ENCODE measurements around the gene ACSL3. TPM values are rescaled to one million over a fixed set of nuclear protein-coding genes. Genes with fewer than 3 reads are reported as not detected.

ACSL3 gene
- total and polyA plus RNA-seq, 2 donors (not counting 3 experiments of a cell fraction or from before 2014, with no cell fraction given) = 58.7 to 139 TPM

DNA sequence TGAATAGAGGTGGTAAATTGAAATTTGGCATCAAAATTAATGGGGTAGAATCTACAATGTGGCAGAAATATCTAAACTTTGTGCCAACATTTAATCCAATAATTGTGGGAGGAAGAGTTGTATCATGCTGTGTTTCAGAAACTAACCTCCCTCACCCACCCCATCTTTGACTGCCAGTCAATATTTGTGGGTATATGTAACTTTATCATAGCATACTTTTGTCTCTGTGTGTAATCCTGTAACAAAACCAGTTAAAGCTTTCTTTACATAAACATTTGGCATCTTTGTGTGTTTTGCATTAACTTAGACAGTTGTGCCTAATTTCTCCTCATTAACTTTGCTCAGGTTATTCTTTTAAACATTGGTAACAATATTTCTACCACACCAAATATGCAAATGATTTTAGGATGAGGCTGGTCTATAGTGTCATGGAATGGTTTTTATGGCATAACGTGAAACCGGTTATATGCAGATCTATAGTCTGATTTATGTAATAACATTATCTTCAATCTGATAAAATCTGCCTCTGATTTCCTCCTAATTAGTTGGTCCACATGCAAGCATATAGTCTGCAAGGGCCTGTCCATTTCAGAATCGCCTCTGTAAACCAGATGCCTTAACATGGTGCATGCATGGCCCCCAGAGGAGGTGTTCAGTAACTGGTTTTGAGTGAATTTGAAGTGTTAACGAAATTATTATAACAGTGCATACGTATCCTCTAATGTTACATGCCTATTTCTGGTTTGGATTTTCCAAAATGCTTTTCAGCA lies 84.3 kb downstream of the ACSL3 start:
- H4K20me1 ChIP-seq (replicated peaks; ENCODE audit: control insufficient read depth, extremely low read depth, insufficient read depth, low read length) = no peaks in the 10 kb centered on the region
- intact Hi-C loops (cut with micrococcal nuclease) (no loop called here), dilution Hi-C loops (cut with MboI; ENCODE audit: extremely low pct_ligation_motif_present, low sequenced_read_pairs) (no loop called here)
- ChIA-PET CTCF (interaction anchor here (1.8 to 2.0 kb wide), 3 partner anchors 14 to 254 kb away, joined by 6 to 7 read pairs (median 6); no protein-coding TSS in a partner anchor), POLR2A (no interaction called here)
- no peaks in the 10 kb centered on the region for H3K79me2 ChIP-seq (ENCODE audit: control insufficient read depth, insufficient read depth, low read length)
- H3K9ac ChIP-seq (replicated peaks; ENCODE audit: extremely low read depth, insufficient read depth, low read length) = no peak overlapping the region
- H2AFZ ChIP-seq (ENCODE audit: low read depth, low read length) = no peak overlapping the region
- FAIRE-seq (no peak), DNase-seq (ENCODE audit: low read depth, low spot score) (no peak)
- H3K9me1 ChIP-seq (replicated peaks; ENCODE audit: control insufficient read depth, extremely low read depth, insufficient read depth, low read length) = no peaks in the 10 kb centered on the region
- peaks cover under 1% of the 10 kb centered on the region for H3K4me1 ChIP-seq (ENCODE audit: control insufficient read depth, extremely low read depth, insufficient read depth, low read length)
- no peaks in the 10 kb centered on the region for H3K27me3 ChIP-seq (ENCODE audit: control insufficient read depth in 2 of 2, insufficient read depth in 2 of 2, low read length in 2 of 2)
- no peak overlapping the region for H3K27ac ChIP-seq (ENCODE audit: insufficient read depth, low read depth, low read length)
- no peak overlapping the region for H3K4me2 ChIP-seq (ENCODE audit: insufficient read depth, low read length)
- no peak overlapping the region for H3K4me3 ChIP-seq (replicated peaks in 1 of 3; ENCODE audit: insufficient read depth in 1 of 3, low read depth in 1 of 3, low read length in 3 of 3)
- no TSS peak for BruUV-seq (replicated peaks)
- no peaks in the 10 kb centered on the region for H3K36me3 ChIP-seq (ENCODE audit: control insufficient read depth in 2 of 2, extremely low read depth in 1 of 2, insufficient read depth in 2 of 2, low read length in 2 of 2)
- no peak for TF ChIP-seq MAX (IDR thresholded peaks at IDR 0.05; ENCODE audit: insufficient read depth, insufficient read length)
- no peak for TF ChIP-seq JUN (IDR thresholded peaks at IDR 0.05; ENCODE audit: borderline replicate concordance, insufficient read depth, insufficient read length, low read depth)
- TF ChIP-seq EZH2 (IDR thresholded peaks at IDR 0.05; ENCODE audit: borderline replicate concordance, low read depth, low read length, severe bottlenecking) = no peak
- no peak for TF ChIP-seq POLR2A (IDR thresholded peaks at IDR 0.05; ENCODE audit: low read depth, low read length)
- no peak for TF ChIP-seq POLR2AphosphoS5 (IDR thresholded peaks at IDR 0.05; ENCODE audit: insufficient read depth, low read depth, low read length)
- TF ChIP-seq CTCF (IDR thresholded peaks at IDR 0.05; ENCODE audit: extremely low read depth in 1 of 2, insufficient read depth in 1 of 2, low read depth in 1 of 2, low read length in 2 of 2) = no peak
- TF ChIP-seq MYC (IDR thresholded peaks at IDR 0.05; ENCODE audit: low read depth, low read length) = no peak
- TF ChIP-seq FOS (IDR thresholded peaks at IDR 0.05; ENCODE audit: borderline replicate concordance, insufficient read depth, low read length) = no peak
- TF ChIP-seq GATA2 (IDR thresholded peaks at IDR 0.05; ENCODE audit: insufficient read depth, insufficient read length, low read depth, low read length) = no peak
- H3K9me3 ChIP-seq (replicated peaks; ENCODE audit: control insufficient read depth, insufficient read depth, low read length) = no peaks in the 10 kb centered on the region

All from endothelial cell of umbilical vein (primary cell).